AML-193 (cell line): ENCODE data around the gene INSYN2B.

Experiments used
- DNase-seq, 2 experiments: peaks; one replicate each; lab custom pipeline; 2025; lab: John Stamatoyannopoulos, UW

Gene INSYN2B

GRCh38 chr5:169889572-169889971, 90.7 kb downstream of the INSYN2B start:
- DNase-seq, result no peak

- no peak for DNase-seq
Measured at GRCh38 chr5:169886677-169887076, 93.6 kb downstream of the INSYN2B start.

GRCh38 chr5:169886033-169886432, 94.3 kb downstream of the INSYN2B start:
- DNase-seq, result no peak

GRCh38 chr5:169881702-169882303, 98.5 kb downstream of the INSYN2B start:
- no peak for DNase-seq

GRCh38 chr5:169880785-169881184, 99.5 kb downstream of the INSYN2B start:
- DNase-seq, result no peak

GRCh38 chr5:169880012-169880663, 100.2 kb downstream of the INSYN2B start:
- DNase-seq, result no peak

GRCh38 chr5:169876386-169876785, 103.9 kb downstream of the INSYN2B start:
- no peak for DNase-seq

GRCh38 chr5:169875731-169876130, 104.6 kb downstream of the INSYN2B start:
- DNase-seq, result no peak

GRCh38 chr5:169875091-169875728, 105.1 kb downstream of the INSYN2B start:
- DNase-seq, result peak; percentile 79 to 83

- DNase-seq, result peak; percentile 36 to 37
Measured at GRCh38 chr5:169874621-169875020, 105.7 kb downstream of the INSYN2B start.

GRCh38 chr5:169873642-169874041, 106.7 kb downstream of the INSYN2B start:
- DNase-seq, result peak; percentile 80 to 83

GRCh38 chr5:169871826-169872490, 108.3 kb downstream of the INSYN2B start:
- no peak for DNase-seq

GRCh38 chr5:169870211-169870610, 110.1 kb downstream of the INSYN2B start:
- no peak for DNase-seq

- DNase-seq, result no peak
Measured at GRCh38 chr5:169869066-169869465, 111.2 kb downstream of the INSYN2B start.

- no peak for DNase-seq
Measured at GRCh38 chr5:169867347-169867746, 112.9 kb downstream of the INSYN2B start.

- no peak for DNase-seq
Measured at GRCh38 chr5:169864483-169864882, 115.8 kb downstream of the INSYN2B start.

- no peak for DNase-seq
Measured at GRCh38 chr5:169862391-169862811, 117.9 kb downstream of the INSYN2B start.

- no peak for DNase-seq
Measured at GRCh38 chr5:169861934-169862333, 118.4 kb downstream of the INSYN2B start.

- no peak for DNase-seq
Measured at GRCh38 chr5:169861433-169861832, 118.9 kb downstream of the INSYN2B start.

GRCh38 chr5:169860585-169860984, 119.7 kb downstream of the INSYN2B start:
- DNase-seq, result no peak

- no peak for DNase-seq
Measured at GRCh38 chr5:169856571-169856970, 123.7 kb downstream of the INSYN2B start.

- DNase-seq, result no peak
Measured at GRCh38 chr5:169851321-169851850, 128.9 kb downstream of the INSYN2B start.

GRCh38 chr5:169850409-169850808, 129.9 kb downstream of the INSYN2B start:
- no peak for DNase-seq
